Small intestine (tissue), 7 donors: ENCODE data around the gene NAV2. TPM values are rescaled to one million over a fixed set of nuclear protein-coding genes. Genes with fewer than 3 reads are reported as not detected.
"Not testable (repeated sequence)": the region's sequence is repeated elsewhere in the genome, so short reads cannot be mapped to it uniquely, and the experiment has no call there.

Source experiments
- DNase-seq, 2 donors: peaks; one replicate each; pipeline versions ENCODE4 v3.0.0 to v3.0.0-alpha.2; 2013
- FAIRE-seq: peaks from 2 replicates; lab custom pipeline; 2012; peaks lifted over from hg19 to GRCh38; lab: Jason Lieb, UNC
- H3K27ac ChIP-seq, 3 donors: one replicate each; pipeline ENCODE4 v1.5.1; 2013; ENCODE audit warnings: low read length in 2 of 3, mild to moderate bottlenecking in 2 of 3, control low read depth in 1 of 3, inconsistent platforms in 1 of 3, low read depth in 1 of 3, moderate library complexity in 1 of 3
- H3K27me3 ChIP-seq, 3 donors: one replicate each; pipeline ENCODE4 v1.6.1; 2013; ENCODE audit warnings: low read length in 3 of 3, inconsistent platforms in 1 of 3; ENCODE audit not compliant: control insufficient read depth in 3 of 3, insufficient read depth in 3 of 3
- H3K36me3 ChIP-seq, 3 donors: one replicate each; pipeline ENCODE4 v1.6.1; 2013; ENCODE audit warnings: low read length in 3 of 3, inconsistent platforms in 1 of 3, low read depth in 1 of 3, mild to moderate bottlenecking in 1 of 3, moderate library complexity in 1 of 3; ENCODE audit not compliant: control insufficient read depth in 3 of 3, insufficient read depth in 2 of 3
- H3K4me1 ChIP-seq, 3 donors: one replicate each; pipeline ENCODE4 v1.6.1; 2013; ENCODE audit warnings: low read length in 2 of 3, inconsistent platforms in 1 of 3, low read depth in 1 of 3, mild to moderate bottlenecking in 1 of 3, moderate library complexity in 1 of 3; ENCODE audit not compliant: control insufficient read depth in 3 of 3, insufficient read depth in 2 of 3
- H3K4me3 ChIP-seq, 3 donors: one replicate each; pipeline ENCODE4 v1.5.1; 2013; ENCODE audit warnings: low read length in 3 of 3, control low read depth in 1 of 3, inconsistent platforms in 1 of 3, low read depth in 1 of 3, mild to moderate bottlenecking in 1 of 3, moderate library complexity in 1 of 3
- H3K9me3 ChIP-seq, 2 donors: one replicate each; pipeline ENCODE4 v1.6.1; 2013; ENCODE audit warnings: low read depth in 1 of 2, low read length in 1 of 2; ENCODE audit not compliant: control insufficient read depth in 2 of 2, insufficient read depth in 1 of 2
- WGBS, 3 donors: extraction: QIAGEN DNeasy Blood & Tissue Kit; methylation state at CpG; one replicate each; pipeline ENCODE4 v1.1.7; 2013; 5-methylcytosine and 5-hydroxymethylcytosine counted together
- polyA plus RNA-seq, 4 donors: library from polyadenylated mRNA; stranded (reverse) in 3 of 4; unstranded in 1 of 4; fragments of 200-250 nt in 3 of 4; fragments of 120-200 nt in 1 of 4; gene quantifications; one replicate each; pipeline versions ENCODE4 v1.2.1 to v1.2.3, GENCODE V29; 2013
- donor health status: healthy with polysubstance abuse.
- donor health status: control.
- donor health status: control.
- donor health status: Bipolar disorder and iron deficiency.
- donor health status: healthy.

Gene NAV2
- polyA plus RNA-seq, 4 donors: 1.6 to 6.5 (median 3.6) TPM

DNA sequence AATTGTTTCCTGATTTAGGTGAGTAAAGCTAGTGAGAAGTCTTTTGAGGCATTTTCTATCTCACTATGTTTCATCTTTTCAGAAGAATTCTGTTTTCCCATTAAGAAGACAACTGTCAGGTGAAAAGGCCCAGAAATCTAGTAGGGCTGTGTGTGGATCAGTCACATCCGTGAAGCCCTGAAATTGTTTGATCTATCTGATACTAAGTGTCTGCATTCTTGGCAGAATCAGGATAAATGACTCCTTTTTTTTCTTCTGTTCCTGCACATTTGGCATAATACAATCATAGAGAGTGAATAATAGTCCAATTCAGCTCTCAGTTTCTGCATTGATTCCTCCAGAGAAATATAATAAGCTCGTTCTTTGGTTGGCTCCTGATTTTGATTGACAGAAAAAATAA lies 208.3 kb downstream of the NAV2 start:
- FAIRE-seq (no peak), DNase-seq (no peak)
- Histone ChIP-seq H3K4me1 (no peaks in the 10 kb centered on the region), H3K27ac (no peak overlapping the region), H3K4me3 (no peak overlapping the region), H3K36me3 (peaks cover 0 to 2% (median 0%) of the 10 kb centered on the region in 3 donors), H3K27me3 (no peaks in the 10 kb centered on the region), H3K9me3 (no peaks in the 10 kb centered on the region)
- WGBS, 3 donors: 77 to 83% (median 80%) methylated on average over 2 of the region's 2 CpGs

DNA sequence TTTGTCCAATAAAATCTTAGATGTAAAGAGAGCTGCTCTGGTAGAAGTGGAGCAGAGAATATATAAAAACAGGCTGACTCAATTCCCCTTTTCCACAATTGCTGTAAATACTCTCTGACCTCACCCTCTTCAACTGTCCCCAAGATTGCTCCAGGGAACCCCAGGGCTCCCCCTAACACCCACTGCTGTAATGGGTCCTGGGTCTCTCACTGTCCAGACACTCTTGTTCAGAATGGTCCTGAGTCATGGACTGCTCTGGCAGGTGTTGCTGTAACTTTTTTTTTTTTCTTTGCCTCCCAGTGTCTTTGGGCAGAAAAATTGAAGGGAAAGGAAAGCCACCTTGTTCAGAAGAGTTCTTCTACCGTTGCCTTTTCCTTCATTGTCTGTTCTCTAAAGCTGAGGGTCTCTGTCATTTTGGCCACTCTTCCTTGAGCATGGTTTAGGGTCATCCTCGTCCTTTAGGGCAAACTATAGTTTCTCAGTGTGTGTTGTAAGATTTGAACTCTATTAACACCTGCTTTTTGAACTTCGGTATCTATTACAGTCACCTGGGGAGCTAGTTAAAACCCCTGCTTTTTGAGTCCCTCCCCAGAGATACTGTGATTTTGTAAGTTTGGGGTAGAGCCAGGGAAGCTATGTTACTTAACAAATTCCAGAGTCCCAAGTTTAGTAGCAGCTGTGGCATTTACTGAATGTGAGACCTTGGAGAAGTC lies 209.5 kb downstream of the NAV2 start:
- WGBS, 3 donors: 77 to 81% (median 78%) methylated on average over 3 of the region's 3 CpGs
- DNase-seq (no peak), FAIRE-seq (no peak)
- Histone ChIP-seq H3K36me3 (peaks cover 0 to 2% (median 0%) of the 10 kb centered on the region in 3 donors), H3K9me3 (no peaks in the 10 kb centered on the region), H3K4me1 (no peaks in the 10 kb centered on the region), H3K27me3 (no peaks in the 10 kb centered on the region), H3K27ac (no peak overlapping the region), H3K4me3 (no peak overlapping the region)

DNA sequence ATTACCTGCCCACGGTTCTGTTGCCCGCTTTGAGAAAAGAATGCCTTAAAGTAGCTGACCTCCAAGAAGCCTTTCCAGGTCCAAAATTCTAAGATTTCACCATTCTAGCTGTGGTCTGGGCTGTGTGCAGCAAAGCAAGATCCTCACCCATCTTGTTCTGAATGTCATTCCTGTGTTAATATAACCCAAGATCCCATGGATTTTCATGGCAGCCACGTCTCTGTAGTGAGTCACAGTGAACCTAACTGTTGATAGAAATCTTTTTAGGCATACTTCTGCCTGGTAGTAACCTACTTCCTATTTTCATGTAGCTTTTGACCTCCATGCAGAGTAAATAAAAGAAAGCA lies 210.0 kb downstream of the NAV2 start:
- peaks cover 0 to 2% (median 0%) of the 10 kb centered on the region in 3 donors for H3K36me3 ChIP-seq
- no peaks in the 10 kb centered on the region for H3K9me3 ChIP-seq
- no peak for FAIRE-seq
- no peak overlapping the region for H3K27ac ChIP-seq
- no peak for DNase-seq
- no peak overlapping the region for H3K4me3 ChIP-seq
- no peaks in the 10 kb centered on the region for H3K4me1 ChIP-seq
- no peaks in the 10 kb centered on the region for H3K27me3 ChIP-seq
- 78 to 90% (median 88%) methylated on average over 3 of the region's 3 CpGs for WGBS, 3 donors

DNA sequence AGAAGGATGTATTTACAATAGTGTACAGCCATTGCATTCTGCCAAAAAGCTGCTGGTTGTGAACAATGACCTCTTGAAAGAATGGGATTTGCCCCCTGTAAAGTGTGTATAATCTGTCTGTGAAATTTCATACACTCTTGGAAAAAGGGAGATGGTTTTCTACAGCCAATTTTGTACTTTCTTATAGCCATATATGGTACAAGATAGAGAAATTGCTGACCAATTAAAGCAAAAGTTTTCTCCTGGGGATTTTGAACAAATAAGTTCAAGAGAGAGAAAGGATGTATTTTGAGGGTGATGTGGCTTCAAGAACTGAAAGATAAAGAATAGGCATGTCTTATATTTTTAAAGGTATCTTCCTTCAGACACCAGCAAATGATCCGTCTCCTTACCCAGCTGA lies 211.0 kb downstream of the NAV2 start:
- DNase-seq: no peak
- H3K36me3 ChIP-seq: peaks cover 0 to 2% (median 0%) of the 10 kb centered on the region in 3 donors
- no peak overlapping the region for H3K27ac ChIP-seq
- no peak overlapping the region for H3K4me3 ChIP-seq
- no peaks in the 10 kb centered on the region for H3K4me1 ChIP-seq
- 81 to 93% (median 87%) methylated on average over 1 of the region's 1 CpG for WGBS, 3 donors
- no peak for FAIRE-seq
- H3K27me3 ChIP-seq: no peaks in the 10 kb centered on the region
- H3K9me3 ChIP-seq: no peaks in the 10 kb centered on the region

DNA sequence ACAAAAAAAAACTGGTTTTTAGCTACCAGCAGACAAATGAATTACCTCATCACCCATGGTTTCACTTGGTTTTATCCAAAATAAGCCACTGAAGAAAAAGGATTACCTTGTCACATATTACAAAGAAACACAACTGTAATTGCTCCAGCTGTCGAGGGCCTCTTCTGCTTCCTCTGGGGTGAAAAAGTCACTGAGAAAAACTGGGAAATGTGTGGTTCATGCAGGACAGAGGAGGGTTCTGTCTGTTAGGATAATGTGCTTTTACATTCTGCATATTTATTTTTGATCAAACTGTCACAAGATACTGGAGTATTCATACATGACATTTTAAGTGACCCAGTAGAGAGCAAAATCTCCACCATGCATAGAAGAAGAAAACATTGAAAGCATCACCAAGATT lies 211.7 kb downstream of the NAV2 start:
- Histone ChIP-seq H3K36me3 (peaks cover 0 to 2% (median 0%) of the 10 kb centered on the region in 3 donors), H3K27me3 (no peaks in the 10 kb centered on the region), H3K4me1 (no peaks in the 10 kb centered on the region), H3K4me3 (no peak overlapping the region), H3K27ac (no peak overlapping the region), H3K9me3 (no peaks in the 10 kb centered on the region)
- FAIRE-seq: no peak
- DNase-seq: no peak
- 68 to 87% (median 75%) methylated on average over 1 of the region's 1 CpG for WGBS, 3 donors

DNA sequence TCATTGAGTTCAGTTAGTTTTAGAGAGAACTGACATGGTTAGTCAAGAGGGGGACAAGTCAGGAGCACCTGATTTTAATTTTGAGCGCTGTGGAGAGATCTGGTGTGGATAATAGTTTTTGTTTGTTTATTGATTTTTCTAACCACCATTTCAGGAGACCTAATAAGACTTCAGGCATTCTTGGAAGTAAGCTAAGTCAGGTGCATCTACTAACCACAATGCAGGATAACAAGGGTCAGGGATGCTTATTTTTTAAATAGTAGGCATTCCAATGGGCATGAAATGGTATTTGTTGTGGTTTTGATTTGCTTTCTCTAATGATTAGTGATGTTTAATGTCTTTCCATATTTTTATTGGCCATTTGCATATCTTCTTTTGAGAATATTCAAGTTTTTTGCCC lies 212.1 kb downstream of the NAV2 start:
- no peak overlapping the region for H3K27ac ChIP-seq
- DNase-seq: no peak
- no peaks in the 10 kb centered on the region for H3K27me3 ChIP-seq
- FAIRE-seq: no peak
- no peak overlapping the region for H3K4me3 ChIP-seq
- no peaks in the 10 kb centered on the region for H3K9me3 ChIP-seq
- peaks cover 0 to 2% (median 0%) of the 10 kb centered on the region in 3 donors for H3K36me3 ChIP-seq
- H3K4me1 ChIP-seq: no peaks in the 10 kb centered on the region
- WGBS, 3 donors: 57 to 94% (median 60%) methylated on average over 1 of the region's 1 CpG

DNA sequence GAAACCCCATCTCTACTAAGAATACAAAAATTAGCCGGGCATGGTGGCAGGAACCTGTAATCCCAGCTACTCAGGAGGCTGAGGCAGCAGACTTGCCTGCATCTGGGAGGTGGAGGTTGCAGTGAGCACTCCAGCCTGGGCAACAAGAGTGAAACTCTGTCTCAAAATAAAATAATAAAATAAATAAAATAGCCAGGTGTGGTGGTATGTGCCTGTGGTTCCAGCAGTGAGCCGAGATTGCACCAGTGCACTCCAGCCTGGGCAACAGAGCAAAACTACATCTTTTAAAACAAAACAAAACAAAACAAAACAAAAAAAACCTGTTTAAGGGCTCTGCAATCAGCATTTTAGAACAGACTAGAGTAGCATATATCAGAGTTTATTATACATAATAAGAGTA lies 214.8 kb downstream of the NAV2 start:
- not testable (repeated sequence) for H3K27ac ChIP-seq, DNase-seq, FAIRE-seq, H3K4me1 ChIP-seq, H3K27me3 ChIP-seq, H3K36me3 ChIP-seq, H3K9me3 ChIP-seq, H3K4me3 ChIP-seq
- 82 to 86% (median 85%) methylated on average over 2 of the region's 2 CpGs for WGBS, 3 donors

DNA sequence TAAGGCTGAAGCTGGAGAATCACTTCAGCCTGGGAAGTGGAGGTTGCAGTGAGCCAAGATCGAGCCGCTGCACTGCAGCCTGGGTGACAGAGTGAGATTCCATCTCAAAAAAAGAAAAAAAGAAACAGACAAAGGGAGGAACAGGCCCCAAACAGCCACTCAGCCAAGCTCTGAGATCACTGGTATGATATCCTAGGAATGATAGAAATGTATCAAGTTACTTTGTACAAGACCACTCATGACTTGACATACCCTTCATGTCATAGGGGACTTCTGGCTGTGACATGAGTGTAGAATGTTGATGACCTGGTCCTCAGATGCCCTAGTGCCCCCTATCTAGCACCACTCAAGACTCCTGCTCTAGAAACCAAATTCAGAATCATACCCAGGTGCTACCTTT lies 216.5 kb downstream of the NAV2 start:
- peaks cover 0 to 11% (median 0%) of the 10 kb centered on the region in 3 donors for H3K36me3 ChIP-seq
- FAIRE-seq (no peak), DNase-seq (no peak)
- no peaks in the 10 kb centered on the region for H3K27me3 ChIP-seq
- no peak overlapping the region for H3K27ac ChIP-seq
- no peak overlapping the region for H3K4me3 ChIP-seq
- H3K9me3 ChIP-seq: no peaks in the 10 kb centered on the region
- no peaks in the 10 kb centered on the region for H3K4me1 ChIP-seq
- WGBS, 3 donors: 80 to 97% (median 88%) methylated on average over 2 of the region's 2 CpGs

DNA sequence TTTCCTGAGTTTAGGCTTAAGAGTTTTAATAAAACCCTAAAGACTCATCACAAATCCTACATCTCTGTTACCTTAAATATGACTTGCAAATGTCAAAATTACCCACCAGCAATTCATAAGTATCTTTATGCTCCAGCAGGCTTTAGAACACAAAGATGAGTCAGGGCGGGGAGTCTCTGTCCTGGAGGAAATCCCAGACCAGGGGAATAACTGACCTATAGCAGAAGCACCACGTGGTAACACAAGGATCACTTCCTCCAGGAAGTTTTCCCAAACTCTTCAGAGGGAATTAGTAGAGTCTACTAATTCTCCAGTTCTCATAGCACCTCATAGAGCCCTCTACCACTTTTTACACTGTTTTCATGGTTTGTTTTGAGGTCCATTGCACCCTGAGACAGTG lies 217.0 kb downstream of the NAV2 start:
- FAIRE-seq (no peak), DNase-seq (no peak)
- Histone ChIP-seq H3K4me1 (no peaks in the 10 kb centered on the region), H3K4me3 (no peak overlapping the region), H3K9me3 (no peaks in the 10 kb centered on the region), H3K27me3 (no peaks in the 10 kb centered on the region), H3K36me3 (peaks cover 0 to 11% (median 0%) of the 10 kb centered on the region in 3 donors), H3K27ac (no peak overlapping the region)
- WGBS, 3 donors: 79 to 83% (median 83%) methylated on average over 2 of the region's 2 CpGs
